H1 (cell line): ENCODE results near the gene ASB16. TPM values are rescaled to one million over a fixed set of nuclear protein-coding genes. Genes with fewer than 3 reads are reported as not detected.

ENCODE experiments used
- ASH2L ChIP-seq: fragments of 200-600, 300-600 bp; sonication (generic); IDR thresholded peaks from one replicate; pipeline ENCODE4 v1.7.1; 2017; ENCODE audit warnings: low read length
- BCL11A ChIP-seq, 2 experiments: IDR thresholded peaks; one replicate each; pipeline ENCODE4 v1.6.1; 2011; ENCODE audit warnings: low read depth in 2 of 2, low read length in 2 of 2, mild to moderate bottlenecking in 2 of 2
- BRCA1 ChIP-seq: IDR thresholded peaks from 2 replicates; pipeline ENCODE4 v1.6.1; 2012; ENCODE audit warnings: low read depth, low read length, improper control_type of control experiment
- CEBPB ChIP-seq: IDR thresholded peaks from 2 replicates; pipeline ENCODE4 v1.6.1; 2012; ENCODE audit warnings: low read depth, low read length
- CREB1 ChIP-seq: IDR thresholded peaks from 2 replicates; pipeline ENCODE4 v1.6.1; 2012; ENCODE audit warnings: inconsistent platforms
- CTBP2 ChIP-seq: IDR thresholded peaks from 2 replicates; pipeline ENCODE4 v1.7.0; 2011; ENCODE audit warnings: borderline replicate concordance, mild to moderate bottlenecking, moderate library complexity, mixed read lengths, low read length; ENCODE audit not compliant: insufficient read depth, insufficient read length
- CTCF ChIP-seq, 3 experiments: IDR thresholded peaks; 1 replicate in 2 of 3; 2 replicates in 1 of 3; pipeline versions ENCODE4 v1.5.1 to v1.6.1; 2011; ENCODE audit warnings: low read length in 3 of 3, mild to moderate bottlenecking in 3 of 3, inconsistent platforms in 2 of 3, low read depth in 1 of 3, moderate library complexity in 1 of 3; ENCODE audit not compliant: insufficient read depth in 1 of 3; ENCODE audit errors: control extremely low read depth in 1 of 3
- FOSL1 ChIP-seq: IDR thresholded peaks from 2 replicates; pipeline ENCODE4 v1.6.1; 2011; ENCODE audit warnings: mild to moderate bottlenecking, low read depth, low read length, moderate library complexity; ENCODE audit not compliant: insufficient read depth
- MAX ChIP-seq: IDR thresholded peaks from 2 replicates; pipeline ENCODE4 v1.6.1; 2012; ENCODE audit warnings: inconsistent platforms
- NRF1 ChIP-seq: IDR thresholded peaks from 2 replicates; pipeline ENCODE4 v1.6.1; 2011; ENCODE audit warnings: mild to moderate bottlenecking, low read depth, low read length, improper control_type of control experiment
- PHF8 ChIP-seq: fragments of 200-600 bp; sonication (generic); conservative IDR thresholded peaks from 2 replicates; pipeline ENCODE4 v1.7.1; 2012; ENCODE audit warnings: low read depth, mild to moderate bottlenecking, inconsistent platforms, low read length, moderate library complexity
- POLR2AphosphoS5 ChIP-seq: IDR thresholded peaks from 2 replicates; pipeline ENCODE4 v1.6.1; 2011; ENCODE audit warnings: low read depth, low read length
- RAD21 ChIP-seq, 2 experiments: IDR thresholded peaks in 1 of 2; conservative IDR thresholded peaks in 1 of 2; 2 replicates each; pipeline ENCODE4 v1.6.1; 2011; ENCODE audit warnings: low read depth in 2 of 2, low read length in 2 of 2, improper control_type of control experiment in 1 of 2, inconsistent platforms in 1 of 2, mild to moderate bottlenecking in 1 of 2, moderate library complexity in 1 of 2
- RXRA ChIP-seq: IDR thresholded peaks from 2 replicates; pipeline ENCODE4 v1.6.1; 2011; ENCODE audit warnings: low read depth, mild to moderate bottlenecking, low read length, moderate library complexity; ENCODE audit not compliant: insufficient read depth
- SIN3A ChIP-seq, 2 experiments: IDR thresholded peaks in 1 of 2; conservative IDR thresholded peaks in 1 of 2; 2 replicates each; pipeline ENCODE4 v1.6.1; 2011 to 2012; ENCODE audit warnings: low read length in 2 of 2, improper control_type of control experiment in 1 of 2, low read depth in 1 of 2, mild to moderate bottlenecking in 1 of 2
- SIX5 ChIP-seq: IDR thresholded peaks from 2 replicates; pipeline ENCODE4 v1.6.1; 2011; ENCODE audit warnings: mild to moderate bottlenecking, low read depth, low read length
- SP1 ChIP-seq: IDR thresholded peaks from 2 replicates; pipeline ENCODE4 v1.6.1; 2011; ENCODE audit warnings: low read depth, low read length
- SP4 ChIP-seq: IDR thresholded peaks from 2 replicates; pipeline ENCODE4 v1.6.1; 2012; ENCODE audit warnings: low read length, inconsistent platforms
- TAF1 ChIP-seq: IDR thresholded peaks from 2 replicates; pipeline ENCODE4 v1.6.1; 2011; ENCODE audit warnings: mild to moderate bottlenecking, low read depth, low read length
- TAF7 ChIP-seq: optimal IDR thresholded peaks from 2 replicates; pipeline ENCODE3; 2011; ENCODE audit warnings: low read depth, mild to moderate bottlenecking, inconsistent platforms, low read length, moderate library complexity, borderline replicate concordance
- TBP ChIP-seq: IDR thresholded peaks from 2 replicates; pipeline ENCODE4 v1.6.1; 2011; ENCODE audit warnings: low read depth, low read length, improper control_type of control experiment
- polyA plus RNA-seq, 7 experiments: library from polyadenylated mRNA; depleted of rRNA in 3 of 7; stranded (reverse) in 5 of 7; unstranded in 2 of 7; fragments of >200 nt in 5 of 7; fragments of 200-250 nt in 2 of 7; gene quantifications; 1 replicate in 5 of 7; 2 replicates in 1 of 7; 4 replicates in 1 of 7; pipeline versions ENCODE4 v1.2.1 to v1.2.3, GENCODE V29; 2011 to 2013; ENCODE audit warnings: missing spikeins in 2 of 7, mixed read lengths in 2 of 7
- total RNA-seq: library from RNA; stranded (reverse); fragmentation: NEBNext Ultra II Directional; extraction: Animal tissue kit (Norgen Biotek cat#: 25700); gene quantifications from 2 replicates; pipeline ENCODE4 v1.2.1, GENCODE V29; 2021

ASB16 gene
- total and polyA plus RNA-seq, 2 of the 8 experiments (the other 6 are each of a cell fraction or from before 2014, with no cell fraction given): 0.05 TPM; not detected in 1

- 0 out of 4 replicates have a peak, but pooled peaks of 1 of the 3 experiments have one; percentile 0 for TF ChIP-seq CTCF (IDR thresholded peaks at IDR 0.05; ENCODE audit: control extremely low read depth in 1 of 3, insufficient read depth in 1 of 3, low read depth in 1 of 3, low read length in 3 of 3)
- no peak; the same call in 1 of the 2 replicates for TF ChIP-seq SIX5
- TF ChIP-seq RAD21 (IDR thresholded peaks at IDR 0.05 in 1 of 2, conservative IDR thresholded peaks at IDR 0.05 in 1 of 2; ENCODE audit: low read depth in 2 of 2, low read length in 2 of 2): no peak
- no peak for TF ChIP-seq BCL11A (IDR thresholded peaks at IDR 0.05; ENCODE audit: low read depth in 2 of 2, low read length in 2 of 2)
- peak; percentile 92; the same call in 1 of the 2 replicates for TF ChIP-seq SP4
- TF ChIP-seq TAF7: peak; percentile 76
- TF ChIP-seq TAF1: peak; percentile 94
- peak; percentile 99 for TF ChIP-seq CREB1
- TF ChIP-seq SP1: peak; percentile 80; the same call in 1 of the 2 replicates
- no peak for TF ChIP-seq CTBP2
- no peak; the same call in 1 of the 2 replicates for TF ChIP-seq BRCA1
- peak; percentile 92 for TF ChIP-seq POLR2AphosphoS5
- TF ChIP-seq FOSL1: no peak
- 0 out of 2 replicates have a peak, but pooled peaks have one; percentile 13 for TF ChIP-seq MAX
- TF ChIP-seq TBP: peak; percentile 70; the same call in 1 of the 2 replicates
- peak; percentile 63 for TF ChIP-seq CEBPB
- TF ChIP-seq PHF8: peak; percentile 80
- TF ChIP-seq RXRA: no peak
- peak in 1 of 2 experiments; percentile 89; a peak in 2 of 4 replicates for TF ChIP-seq SIN3A (conservative IDR thresholded peaks at IDR 0.05 in 1 of 2, IDR thresholded peaks at IDR 0.05 in 1 of 2; ENCODE audit: low read depth in 1 of 2, low read length in 2 of 2)
- no peak for TF ChIP-seq NRF1
- peak; percentile 67 for TF ChIP-seq ASH2L
These were observed 16.0 kb downstream of the ASB16 start, which contains the start of gene TMUB2 (continued) for GRCh38 chr17:44186307-44187130.
